NCI-H1436 treated with DMSO at 0.1 percent for 48 hours (cell line): ENCODE data around the gene PSMD2.
"Not testable (repeated sequence)": the region's sequence is repeated elsewhere in the genome, so short reads cannot be mapped to it uniquely, and the experiment has no call there.

Experiments used
- DNase-seq: peaks from one replicate; lab custom pipeline; 2025; lab: John Stamatoyannopoulos, UW

The PSMD2 gene

GRCh38 chr3:184298759-184299487 lies at the start of gene PSMD2:
PSMD2 (plus strand) TSS chr3:184299241; CDS start chr3:184299267, 26 bp downstream.
- DNase-seq: peak; percentile 86

- peak; percentile 91 for DNase-seq
Observed at GRCh38 chr3:184249412-184250166, 49.5 kb upstream of the PSMD2 start, which contains the start of gene EEF1AKMT4. EEF1AKMT4 (plus strand) TSS chr3:184249672; CDS start chr3:184249695, 23 bp downstream.

GRCh38 chr3:184250167-184250828 lies 48.7 kb upstream of the PSMD2 start:
- peak; percentile 81 for DNase-seq

GRCh38 chr3:184255291-184256039 lies 43.6 kb upstream of the PSMD2 start:
- no peak for DNase-seq

- DNase-seq: no peak
Observed at GRCh38 chr3:184257083-184257915, 41.7 kb upstream of the PSMD2 start.

GRCh38 chr3:184258926-184259325 lies 40.1 kb upstream of the PSMD2 start:
- DNase-seq: no peak

- no peak for DNase-seq
Observed at GRCh38 chr3:184259396-184259877, 39.6 kb upstream of the PSMD2 start.

GRCh38 chr3:184259878-184260723 lies 38.9 kb upstream of the PSMD2 start:
- no peak for DNase-seq

- DNase-seq: no peak
Observed at GRCh38 chr3:184260724-184261269, 38.2 kb upstream of the PSMD2 start.

GRCh38 chr3:184261270-184261853 lies 37.7 kb upstream of the PSMD2 start, which contains the start of gene CAMK2N2:
CAMK2N2 (minus strand) TSS chr3:184261553; CDS start chr3:184261285, 268 bp downstream.
- peak; percentile 76 for DNase-seq

GRCh38 chr3:184261854-184262763 lies 36.9 kb upstream of the PSMD2 start:
- DNase-seq: peak; percentile 62

GRCh38 chr3:184262764-184263179 lies 36.3 kb upstream of the PSMD2 start:
- DNase-seq: no peak

GRCh38 chr3:184267249-184267648 lies 31.8 kb upstream of the PSMD2 start:
- not testable (repeated sequence) for DNase-seq

- no peak for DNase-seq
Observed at GRCh38 chr3:184272269-184272668, 26.8 kb upstream of the PSMD2 start.

GRCh38 chr3:184275381-184275701 lies 23.7 kb upstream of the PSMD2 start:
- no peak for DNase-seq

GRCh38 chr3:184275961-184276910 lies 22.8 kb upstream of the PSMD2 start, which contains the start of gene ECE2:
ECE2 (plus strand) TSS chr3:184276022; CDS start chr3:184276154, 132 bp downstream.
- DNase-seq: no peak

- DNase-seq: no peak
Observed at GRCh38 chr3:184277366-184277765, 21.7 kb upstream of the PSMD2 start.
